Retinal pigment epithelial cell (primary cell): ENCODE results near the gene IGFBP2.

Experiments used
- DNase-seq: peaks from one replicate; pipeline ENCODE4 v3.0.0-alpha.2; 2010; ENCODE audit warnings: low read depth
- H3K4me3 ChIP-seq: 2 replicates; pipeline ENCODE4 v1.5.1; 2011; ENCODE audit warnings: mild to moderate bottlenecking, low read length, control low read depth, moderate library complexity
- TF ChIP-seq, protein P1 (sequence below): conservative IDR thresholded peaks from 2 replicates; pipeline ENCODE4 v1.5.1; 2011; ENCODE audit warnings: low read depth, low read length, control low read depth, inconsistent platforms

The IGFBP2 gene

DNA sequence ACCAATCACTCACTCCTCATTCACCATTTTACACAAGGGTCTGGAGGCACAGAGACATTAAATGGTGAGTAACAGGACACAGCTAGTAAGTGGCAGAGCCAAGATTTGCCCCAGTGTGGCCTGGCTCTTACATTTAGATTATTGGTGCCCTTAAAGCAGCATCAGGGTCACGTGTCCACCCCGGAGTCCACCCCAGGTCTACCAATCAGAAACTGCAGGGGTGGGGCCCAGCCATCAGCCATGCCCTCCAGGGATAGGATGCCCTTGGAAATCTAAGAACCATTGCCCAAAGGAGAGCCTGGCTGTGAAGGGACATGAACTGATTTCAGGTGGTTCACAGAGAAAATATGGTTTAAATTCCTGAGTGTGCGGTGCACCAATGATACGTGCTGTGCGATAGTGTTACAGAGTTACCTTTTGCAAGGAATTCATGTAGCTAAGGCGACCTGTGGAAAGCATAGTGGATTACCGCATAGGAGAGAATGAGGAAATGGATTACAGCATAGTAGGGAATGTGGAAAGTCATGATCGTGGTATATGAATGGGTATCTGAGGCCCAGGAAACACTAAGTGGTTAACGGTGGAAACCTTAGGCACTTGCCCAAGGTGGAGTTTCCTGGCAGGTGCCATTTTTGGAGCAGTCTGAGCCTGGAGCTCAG is 44.3 kb downstream of the IGFBP2 start:
- TF ChIP-seq, protein P1, sequence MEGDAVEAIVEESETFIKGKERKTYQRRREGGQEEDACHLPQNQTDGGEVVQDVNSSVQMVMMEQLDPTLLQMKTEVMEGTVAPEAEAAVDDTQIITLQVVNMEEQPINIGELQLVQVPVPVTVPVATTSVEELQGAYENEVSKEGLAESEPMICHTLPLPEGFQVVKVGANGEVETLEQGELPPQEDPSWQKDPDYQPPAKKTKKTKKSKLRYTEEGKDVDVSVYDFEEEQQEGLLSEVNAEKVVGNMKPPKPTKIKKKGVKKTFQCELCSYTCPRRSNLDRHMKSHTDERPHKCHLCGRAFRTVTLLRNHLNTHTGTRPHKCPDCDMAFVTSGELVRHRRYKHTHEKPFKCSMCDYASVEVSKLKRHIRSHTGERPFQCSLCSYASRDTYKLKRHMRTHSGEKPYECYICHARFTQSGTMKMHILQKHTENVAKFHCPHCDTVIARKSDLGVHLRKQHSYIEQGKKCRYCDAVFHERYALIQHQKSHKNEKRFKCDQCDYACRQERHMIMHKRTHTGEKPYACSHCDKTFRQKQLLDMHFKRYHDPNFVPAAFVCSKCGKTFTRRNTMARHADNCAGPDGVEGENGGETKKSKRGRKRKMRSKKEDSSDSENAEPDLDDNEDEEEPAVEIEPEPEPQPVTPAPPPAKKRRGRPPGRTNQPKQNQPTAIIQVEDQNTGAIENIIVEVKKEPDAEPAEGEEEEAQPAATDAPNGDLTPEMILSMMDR: no peak
- H3K4me3 ChIP-seq: no peak overlapping the region

DNA sequence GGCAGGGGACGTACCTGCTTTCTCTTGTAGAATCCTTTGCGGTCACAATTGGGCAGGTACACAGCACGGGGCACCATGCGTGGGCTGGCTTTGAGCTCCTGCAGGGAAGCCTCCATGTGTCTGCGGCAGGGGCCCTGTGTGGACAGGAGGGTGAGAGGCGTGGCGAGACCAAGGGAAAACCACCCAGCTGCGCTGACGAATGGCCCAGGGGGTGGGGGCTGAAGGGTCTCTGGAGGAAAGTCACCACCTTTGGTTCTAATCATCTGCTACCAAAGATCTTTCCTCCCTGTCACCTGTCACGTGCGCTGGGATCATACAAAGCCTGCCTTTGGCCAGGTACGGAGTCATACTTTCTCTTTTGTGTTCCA is 44.9 kb downstream of the IGFBP2 start:
- no peak overlapping the region for H3K4me3 ChIP-seq
- TF ChIP-seq, protein P1: no peak
- DNase-seq: no peak

More for the DNA sequence above, 44.3 kb downstream of the IGFBP2 start:
- DNase-seq: no peak

DNA sequence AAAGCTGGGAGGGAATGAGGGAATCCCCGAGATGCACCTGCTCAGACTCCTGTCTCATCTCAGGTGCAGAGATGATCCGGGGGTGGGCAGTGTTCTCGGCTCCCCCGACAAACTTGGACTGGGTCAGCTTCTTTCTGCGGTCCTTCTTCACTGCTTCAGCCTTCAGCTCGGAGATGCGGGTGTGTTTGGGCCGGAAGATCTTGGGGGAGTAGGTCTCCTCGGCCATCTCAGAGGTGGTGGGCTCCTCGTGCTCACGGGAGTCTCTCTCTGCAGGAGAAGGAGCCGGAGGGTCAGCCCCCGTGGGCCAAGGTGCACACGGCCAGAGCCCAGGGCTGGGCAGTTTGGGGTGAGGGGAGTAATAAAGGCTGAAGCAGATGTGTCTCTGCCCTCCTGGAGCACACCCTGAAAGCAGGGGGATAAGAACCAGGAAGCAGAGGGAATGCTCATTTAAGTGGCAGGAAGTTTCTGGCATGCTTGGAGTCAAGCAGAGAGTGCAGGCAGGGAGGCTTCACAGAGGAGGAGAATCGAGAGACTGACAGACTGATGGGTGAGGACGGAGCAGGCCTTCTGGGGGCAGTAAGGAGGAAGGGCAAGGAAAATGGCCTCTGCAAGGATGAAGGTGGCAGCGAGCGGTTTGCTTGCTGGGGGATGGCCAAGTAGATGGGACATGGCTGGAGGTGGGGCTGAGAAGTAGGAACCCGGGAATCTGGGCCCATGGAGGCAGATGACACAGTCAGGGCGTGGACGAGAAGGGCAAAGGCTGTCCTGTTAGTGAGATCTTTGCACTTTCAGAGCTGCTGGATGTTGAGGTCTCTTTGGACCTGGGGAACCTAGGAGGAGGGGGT is 45.8 kb downstream of the IGFBP2 start:
- DNase-seq: no peak
- H3K4me3 ChIP-seq: no peak overlapping the region
- TF ChIP-seq, protein P1: no peak

DNA sequence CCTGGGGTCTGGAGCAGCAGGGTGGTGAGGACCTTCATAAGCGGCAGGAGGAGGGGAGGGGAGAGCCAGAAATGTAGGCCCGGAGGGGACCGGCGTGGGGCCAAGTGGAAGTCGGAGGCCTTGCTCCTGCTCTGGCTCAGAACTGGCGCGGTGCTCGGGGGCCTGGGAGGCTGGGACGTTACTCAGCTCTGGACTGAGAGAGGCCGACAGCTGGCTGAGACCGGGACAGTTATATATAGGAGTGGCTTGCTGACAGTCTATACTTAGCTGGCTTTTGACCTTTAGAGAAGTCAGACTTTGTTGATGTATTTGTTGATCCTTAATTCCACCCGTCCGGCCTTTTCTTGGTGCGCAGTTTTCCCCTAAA is 46.4 kb downstream of the IGFBP2 start:
- no peak overlapping the region for H3K4me3 ChIP-seq
- TF ChIP-seq, protein P1: no peak
- no peak for DNase-seq

DNA sequence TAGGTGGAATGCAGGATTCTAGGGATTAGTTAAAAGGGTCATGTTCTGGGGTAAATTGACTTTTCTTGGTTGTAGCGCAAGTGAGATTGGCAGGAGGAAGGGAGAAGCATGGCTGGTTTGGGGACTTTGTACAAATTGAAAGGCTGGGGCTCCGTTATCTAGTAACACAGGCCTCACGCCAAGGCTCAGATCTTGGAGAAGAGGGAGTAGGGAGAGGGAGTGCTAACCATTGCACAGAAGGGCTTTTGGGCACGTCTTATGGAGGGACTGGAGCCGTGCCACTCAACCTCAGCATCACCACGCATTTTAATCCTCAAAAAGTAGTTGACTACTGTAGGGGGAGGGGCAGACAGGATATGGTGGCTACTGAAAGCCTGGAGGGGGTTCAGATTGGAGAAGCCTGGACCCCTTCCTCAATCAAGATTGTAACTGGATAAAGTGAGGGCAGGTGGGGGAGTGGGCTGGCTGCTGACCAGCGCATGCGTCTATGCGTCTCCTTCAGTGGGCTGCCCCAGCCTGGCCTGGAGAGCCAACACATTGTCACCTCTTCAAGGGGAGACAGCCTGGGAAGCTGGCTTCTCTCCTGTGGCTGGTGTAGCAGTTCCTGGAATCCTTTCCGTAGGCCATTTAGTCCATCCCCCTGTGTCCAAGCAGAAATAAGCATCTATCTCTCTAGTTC is 47.9 kb downstream of the IGFBP2 start:
- no peak for DNase-seq
- no peak overlapping the region for H3K4me3 ChIP-seq
- TF ChIP-seq, protein P1: no peak

DNA sequence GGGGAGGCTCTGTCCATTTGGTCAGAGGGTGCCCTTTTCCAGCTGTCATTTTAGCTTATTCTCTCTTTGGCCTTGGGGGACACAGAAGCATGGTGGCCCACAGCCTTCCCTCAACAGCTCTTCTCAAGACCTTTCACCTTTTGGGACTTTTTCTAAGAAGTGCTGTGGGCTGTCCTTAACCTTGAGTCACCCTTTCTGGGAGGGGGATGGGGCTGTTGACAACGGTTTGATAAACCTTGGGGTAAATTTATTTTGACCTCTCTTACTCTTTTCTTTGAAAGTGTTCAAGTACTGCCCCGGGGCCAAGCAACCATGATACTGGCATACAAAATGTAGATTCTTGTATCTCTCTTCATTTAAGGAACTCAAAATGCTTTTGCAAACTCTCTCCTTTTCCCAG is 48.5 kb downstream of the IGFBP2 start:
- no peak overlapping the region for H3K4me3 ChIP-seq
- no peak for DNase-seq
- TF ChIP-seq, protein P1: no peak
